ENCODE measurements around the gene DGKB. TPM values are rescaled to one million over a fixed set of nuclear protein-coding genes. Genes with fewer than 3 reads are reported as not detected.

The DGKB gene
- total RNA-seq, 1 experiment from 2014 or later, result 1.9 TPM

GRCh38 chr7:14839307-14839706 is 63.2 kb downstream of the DGKB start:
- H3K36me3 Mint-ChIP-seq, result no peaks in the 10 kb centered on the region
- H3K9me3 Mint-ChIP-seq, result no peaks in the 10 kb centered on the region
- no peak for ATAC-seq
- H3K4me3 Mint-ChIP-seq, result no peak overlapping the region
- no peak for DNase-seq (ENCODE audit: low spot score)
- TF ChIP-seq ZNF512 (CRISPR knock-in tag; IDR thresholded peaks at IDR 0.05; ENCODE audit: borderline replicate concordance) (no peak), TP53 (CRISPR knock-in tag; IDR thresholded peaks at IDR 0.05) (no peak), E2F5 (CRISPR knock-in tag; IDR thresholded peaks at IDR 0.05) (no peak), NFE2L1 (CRISPR knock-in tag; IDR thresholded peaks at IDR 0.05) (no peak), ZNF232 (CRISPR knock-in tag; IDR thresholded peaks at IDR 0.05) (no peak), AR (CRISPR knock-in tag; IDR thresholded peaks at IDR 0.05) (no peak)
- no peak overlapping the region for H3K27ac Mint-ChIP-seq
- peaks cover 41% of the 10 kb centered on the region for H3K4me1 Mint-ChIP-seq
- CTCF ChIA-PET, result no interaction called here
- no peaks in the 10 kb centered on the region for H3K27me3 Mint-ChIP-seq (ENCODE audit: low read depth)
- POLR2A ChIA-PET, result no interaction called here

GRCh38 chr7:14837216-14837615 is 65.3 kb downstream of the DGKB start:
- no peak for ATAC-seq
- CTCF ChIA-PET, result interaction anchor here (0.9 to 1.8 kb wide), 4 partner anchors 119 to 179 kb away, joined by 3 to 6 read pairs (median 4); no protein-coding TSS in a partner anchor
- H3K27me3 Mint-ChIP-seq (ENCODE audit: low read depth), result no peaks in the 10 kb centered on the region

More at GRCh38 chr7:14837216-14837615, 65.3 kb downstream of the DGKB start:
- TF ChIP-seq ATF1 (CRISPR knock-in tag; IDR thresholded peaks at IDR 0.05) (no peak), GABPB1 (CRISPR knock-in tag; IDR thresholded peaks at IDR 0.05) (no peak), ZMAT4 (CRISPR knock-in tag; IDR thresholded peaks at IDR 0.05) (no peak), STAT6 (CRISPR knock-in tag; conservative IDR thresholded peaks at IDR 0.05; ENCODE audit: low read depth) (no peak), CTCF (IDR thresholded peaks at IDR 0.05) (no peak), ZBTB21 (CRISPR knock-in tag; IDR thresholded peaks at IDR 0.05; ENCODE audit: borderline replicate concordance) (no peak), NR2C2 (CRISPR knock-in tag; IDR thresholded peaks at IDR 0.05) (no peak), NFE2L1 (CRISPR knock-in tag; IDR thresholded peaks at IDR 0.05) (no peak)
- POLR2A ChIA-PET, result no interaction called here
- DNase-seq (ENCODE audit: low spot score), result no peak
- H3K4me1 Mint-ChIP-seq, result peaks cover 57% of the 10 kb centered on the region
- H3K9me3 Mint-ChIP-seq, result peaks cover 6% of the 10 kb centered on the region
- no peak overlapping the region for H3K4me3 Mint-ChIP-seq
- no peak overlapping the region for H3K27ac Mint-ChIP-seq
- H3K36me3 Mint-ChIP-seq, result peaks cover 6% of the 10 kb centered on the region
